VCaP (cell line): ENCODE measurements around the gene NPTN.

Source experiments
- H3K27ac ChIP-seq: fragments of 450-650 bp; 2 replicates; pipeline ENCODE4 v1.5.1; 2017
- TF ChIP-seq, protein P1 (sequence below): fragments of 450-650 bp; conservative IDR thresholded peaks from 2 replicates; pipeline ENCODE4 v1.5.1; 2017; ENCODE audit warnings: mild to moderate bottlenecking, moderate library complexity

NPTN gene

DNA sequence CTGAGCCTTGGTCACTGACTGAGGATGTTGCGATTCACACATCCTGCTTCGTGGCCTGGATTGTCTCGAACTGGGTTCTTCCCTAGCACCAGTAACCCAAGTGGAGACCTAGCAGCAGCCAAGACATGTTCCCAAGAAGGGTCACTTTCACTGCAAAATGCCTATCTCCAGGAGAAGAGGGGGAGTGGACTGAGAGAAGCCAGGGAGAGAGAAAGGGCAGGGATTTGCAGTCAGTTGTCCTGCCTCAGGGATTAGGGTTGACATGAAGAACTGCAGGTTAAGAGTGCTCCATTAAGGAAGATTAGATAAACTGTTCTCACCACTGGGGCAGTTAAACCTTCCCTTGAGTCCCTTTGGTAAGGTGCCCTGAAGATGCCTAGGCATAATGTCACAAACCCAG lies 45.3 kb upstream of the NPTN start:
- H3K27ac ChIP-seq, result no peak overlapping the region
- TF ChIP-seq, protein P1, sequence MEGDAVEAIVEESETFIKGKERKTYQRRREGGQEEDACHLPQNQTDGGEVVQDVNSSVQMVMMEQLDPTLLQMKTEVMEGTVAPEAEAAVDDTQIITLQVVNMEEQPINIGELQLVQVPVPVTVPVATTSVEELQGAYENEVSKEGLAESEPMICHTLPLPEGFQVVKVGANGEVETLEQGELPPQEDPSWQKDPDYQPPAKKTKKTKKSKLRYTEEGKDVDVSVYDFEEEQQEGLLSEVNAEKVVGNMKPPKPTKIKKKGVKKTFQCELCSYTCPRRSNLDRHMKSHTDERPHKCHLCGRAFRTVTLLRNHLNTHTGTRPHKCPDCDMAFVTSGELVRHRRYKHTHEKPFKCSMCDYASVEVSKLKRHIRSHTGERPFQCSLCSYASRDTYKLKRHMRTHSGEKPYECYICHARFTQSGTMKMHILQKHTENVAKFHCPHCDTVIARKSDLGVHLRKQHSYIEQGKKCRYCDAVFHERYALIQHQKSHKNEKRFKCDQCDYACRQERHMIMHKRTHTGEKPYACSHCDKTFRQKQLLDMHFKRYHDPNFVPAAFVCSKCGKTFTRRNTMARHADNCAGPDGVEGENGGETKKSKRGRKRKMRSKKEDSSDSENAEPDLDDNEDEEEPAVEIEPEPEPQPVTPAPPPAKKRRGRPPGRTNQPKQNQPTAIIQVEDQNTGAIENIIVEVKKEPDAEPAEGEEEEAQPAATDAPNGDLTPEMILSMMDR, result no peak

DNA sequence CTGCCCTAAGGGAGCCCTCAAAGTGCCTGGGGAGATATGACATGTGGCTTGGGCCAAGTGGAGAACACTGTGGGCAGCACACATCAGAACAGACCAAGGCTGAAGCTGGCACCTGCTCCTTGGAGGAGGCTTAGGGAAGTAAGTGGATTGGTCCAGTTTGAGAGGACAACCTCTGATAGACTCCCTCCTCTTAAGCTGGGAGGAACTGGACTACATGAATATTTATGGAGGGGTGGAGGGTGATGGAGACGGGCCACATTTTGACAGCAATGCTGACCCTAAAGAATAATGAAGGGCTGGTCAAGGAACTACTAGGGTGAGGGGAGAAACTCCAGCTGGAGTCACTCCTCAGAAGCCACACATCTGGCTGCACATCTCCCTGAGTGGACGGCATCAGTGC lies 44.5 kb upstream of the NPTN start:
- no peak overlapping the region for H3K27ac ChIP-seq
- TF ChIP-seq, protein P1, result no peak

DNA sequence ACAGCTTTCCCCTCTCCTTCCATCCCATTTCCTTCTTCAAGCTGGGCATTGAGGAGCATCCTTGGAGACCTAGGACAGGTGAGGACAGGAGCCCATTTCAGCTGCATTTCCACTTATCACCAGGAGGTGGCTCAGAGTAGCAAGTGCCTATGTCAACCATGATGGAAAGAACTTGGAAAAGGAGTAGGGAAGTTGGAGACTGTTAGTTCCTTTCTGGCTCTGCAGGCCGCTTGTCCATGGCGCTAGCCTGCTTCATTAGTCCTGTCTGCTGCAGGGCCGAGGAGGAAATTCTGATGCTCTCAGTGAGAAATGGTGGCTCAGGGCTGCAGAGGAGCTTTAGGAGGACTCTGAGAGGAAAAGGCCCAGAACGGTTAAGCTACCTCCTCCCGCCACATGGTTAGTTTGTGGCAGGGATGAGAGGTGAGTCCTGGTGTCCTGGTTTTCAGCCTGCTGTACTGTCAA lies 44.0 kb upstream of the NPTN start:
- TF ChIP-seq, protein P1, result peak; percentile 76
- H3K27ac ChIP-seq, result no peak overlapping the region

DNA sequence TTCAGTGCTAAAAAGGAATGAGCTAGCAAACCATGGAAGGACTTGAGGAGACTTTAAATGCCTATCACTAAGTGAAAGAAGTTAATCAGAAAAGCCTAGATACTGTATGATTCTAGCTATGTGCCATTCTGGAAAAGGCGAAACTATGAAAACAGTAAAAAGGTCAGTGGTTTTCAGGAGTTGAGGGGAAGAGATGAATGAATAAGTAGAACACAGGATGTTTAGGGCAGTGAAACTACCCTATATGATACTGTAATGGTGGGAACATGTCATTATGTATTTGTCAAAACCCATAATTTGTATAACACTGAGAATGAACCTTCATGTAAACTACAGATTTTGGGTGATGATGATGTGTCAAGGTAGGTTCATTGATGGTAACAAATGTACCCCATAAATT lies 41.4 kb upstream of the NPTN start:
- H3K27ac ChIP-seq, result no peak overlapping the region
- TF ChIP-seq, protein P1, result no peak

DNA sequence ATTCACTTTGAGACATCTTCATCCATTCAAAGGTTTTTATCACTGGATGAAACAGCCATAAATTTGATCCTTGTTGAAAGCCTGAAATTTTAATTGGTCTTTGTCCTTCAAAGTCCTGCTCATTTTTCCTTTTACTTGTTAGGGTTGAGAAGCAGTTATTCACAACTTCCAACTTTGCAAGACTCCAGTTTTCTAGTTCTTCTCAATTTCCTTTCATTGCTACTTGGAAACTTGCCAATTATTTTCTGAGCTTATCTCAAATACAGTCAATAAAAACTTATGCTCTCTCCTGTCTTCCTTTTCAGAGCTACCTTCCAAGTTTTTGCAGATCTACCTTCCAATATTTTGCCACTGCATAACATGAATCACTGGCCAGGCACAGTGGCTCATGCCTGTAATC lies 27.3 kb upstream of the NPTN start:
- TF ChIP-seq, protein P1, result no peak
- H3K27ac ChIP-seq, result peak overlapping the region; percentile 50

DNA sequence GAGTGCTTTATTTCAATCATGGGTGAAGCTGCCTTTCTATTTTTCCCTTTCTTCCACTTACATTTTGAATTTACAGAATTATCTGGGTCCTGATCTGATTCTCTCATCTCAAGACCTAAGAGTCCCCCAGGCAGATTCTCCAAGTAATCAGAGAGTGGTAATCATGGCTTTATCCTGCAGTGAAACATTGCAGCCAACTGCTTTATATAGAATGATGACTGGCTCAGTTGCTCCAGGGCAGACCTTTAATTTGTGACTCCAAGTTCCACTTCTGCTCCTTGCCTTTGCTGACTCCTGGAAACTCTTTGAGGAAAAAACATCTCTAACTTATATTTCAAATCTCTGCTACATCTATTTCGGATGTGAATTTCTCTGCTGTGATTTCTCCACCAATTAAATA lies 25.5 kb upstream of the NPTN start:
- no peak overlapping the region; the same call in 1 of the 2 replicates for H3K27ac ChIP-seq
- TF ChIP-seq, protein P1, result no peak

DNA sequence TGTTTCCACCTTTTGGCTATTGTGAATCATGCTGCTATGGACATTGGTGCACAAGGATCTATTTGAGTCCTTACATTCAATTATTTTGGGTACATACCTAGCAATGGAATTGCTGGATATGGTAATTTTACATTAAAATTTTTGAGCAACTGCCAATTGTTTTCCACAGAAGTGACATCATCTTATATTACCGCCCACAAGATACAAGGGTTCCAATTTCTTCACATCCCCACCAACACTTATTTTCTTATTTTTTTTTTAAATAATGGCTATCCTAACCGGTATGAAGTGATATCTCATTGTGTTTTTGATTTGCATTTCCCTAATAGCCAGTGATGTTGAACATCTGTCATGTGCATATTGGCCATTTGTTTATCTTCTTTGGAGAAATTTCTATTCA lies 22.5 kb upstream of the NPTN start:
- H3K27ac ChIP-seq, result peak overlapping the region; percentile 84
- TF ChIP-seq, protein P1, result no peak
